HG03095 (cell line): ENCODE results near the gene DOCK10.
"Not testable (repeated sequence)": the region's sequence is repeated elsewhere in the genome, so short reads cannot be mapped to it uniquely, and the experiment has no call there.

Experiments used
- ATAC-seq: cut with Tn5 transposase; IDR thresholded peaks from one replicate; pipeline ENCODE4 v1.9.1; 2021; ENCODE audit warnings: moderate library complexity; ENCODE audit not compliant: unreplicated experiment

DOCK10 gene

DNA sequence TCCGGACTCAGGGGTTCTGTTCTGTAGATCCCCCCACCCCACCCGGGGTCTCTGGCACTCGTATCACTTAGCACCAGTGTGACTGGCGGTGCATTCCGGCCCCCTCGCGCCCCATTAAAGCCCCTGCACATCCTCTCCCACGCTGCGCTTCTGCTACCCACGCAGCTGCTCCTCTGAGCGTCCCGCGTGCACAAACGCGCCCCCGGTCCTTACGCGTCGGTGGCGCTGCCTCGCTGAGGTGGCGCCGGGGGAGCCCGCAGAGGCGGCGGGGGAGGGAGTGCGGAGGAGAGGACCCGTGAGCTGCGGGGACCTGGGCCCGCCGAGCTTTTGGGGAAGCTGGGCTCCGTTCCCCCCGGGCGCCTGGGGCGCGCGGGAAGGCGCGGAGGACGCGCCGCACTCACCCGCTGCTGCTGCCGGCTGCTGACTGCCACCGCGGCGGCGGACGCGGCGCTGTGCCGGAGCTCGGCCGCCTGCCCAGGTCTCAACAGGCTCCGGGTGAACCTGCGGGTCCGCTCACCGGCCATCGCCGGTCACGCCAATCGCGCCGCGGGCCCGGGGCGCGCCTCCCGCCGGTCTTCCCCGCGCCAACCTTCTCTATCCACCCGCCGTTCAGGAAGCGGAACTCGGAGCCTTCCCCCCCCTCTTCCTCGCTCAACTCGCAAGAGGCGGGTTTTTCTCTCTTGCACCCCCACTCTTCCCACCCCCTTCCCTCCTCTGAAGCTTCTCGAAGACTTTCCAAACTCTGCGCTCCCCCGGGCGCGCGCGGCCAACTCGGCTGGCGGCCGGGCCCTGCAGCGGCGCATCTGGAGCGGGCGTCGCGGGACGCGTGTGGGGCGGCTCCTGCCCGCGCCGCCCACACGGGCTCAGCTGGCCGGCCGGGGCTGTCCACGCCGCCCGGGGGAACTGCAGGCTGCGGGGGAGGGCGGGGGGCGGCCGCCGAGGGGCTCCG is at the start of gene DOCK10:
Gene DOCK10, minus strand, starts transcription at position 618 of the 949 bp plus-strand sequence. Its CDS starts 94 bp downstream, at position 524.
- peak; percentile 24 for ATAC-seq

GRCh38 chr2:225091336-225091735 is 49.1 kb upstream of the DOCK10 start:
- no peak for ATAC-seq

DNA sequence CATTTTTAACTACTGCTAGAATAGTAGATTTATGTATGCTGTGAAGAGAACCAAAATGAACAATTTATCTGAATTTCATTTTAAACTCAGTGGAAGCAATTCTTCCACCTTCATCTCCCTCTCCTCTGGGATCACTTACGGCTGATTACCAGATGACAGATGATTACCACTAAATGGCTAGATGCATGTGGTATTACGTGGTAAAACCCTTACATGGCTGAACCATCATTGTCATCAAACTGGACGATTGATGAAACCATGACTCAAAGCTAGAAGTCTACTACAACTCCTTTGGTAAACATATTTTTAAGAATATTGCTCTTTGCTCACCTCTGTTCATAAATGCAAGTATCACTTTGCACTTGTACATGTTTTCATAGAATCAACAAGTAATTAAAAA is 48.5 kb upstream of the DOCK10 start:
- ATAC-seq = no peak

DNA sequence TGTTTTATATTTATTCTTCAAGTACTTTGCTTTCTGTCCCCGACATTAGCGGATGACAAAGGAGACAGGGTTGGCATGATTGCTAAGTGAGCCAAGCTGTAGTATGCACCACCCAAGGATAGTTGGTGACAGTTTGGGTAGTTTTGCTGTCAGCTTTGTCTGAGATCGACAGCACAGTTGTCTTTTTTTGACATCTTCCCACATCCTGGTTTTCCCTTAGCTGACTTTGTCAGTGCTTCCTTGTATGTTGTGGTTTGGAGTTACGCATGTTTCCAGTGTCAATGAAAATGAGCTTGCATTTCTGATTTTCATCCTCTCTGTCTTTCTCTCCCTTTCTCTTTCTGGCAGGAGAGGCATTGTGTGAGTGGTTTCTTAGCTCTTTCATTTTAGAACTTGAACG is 44.6 kb upstream of the DOCK10 start:
- no peak for ATAC-seq

DNA sequence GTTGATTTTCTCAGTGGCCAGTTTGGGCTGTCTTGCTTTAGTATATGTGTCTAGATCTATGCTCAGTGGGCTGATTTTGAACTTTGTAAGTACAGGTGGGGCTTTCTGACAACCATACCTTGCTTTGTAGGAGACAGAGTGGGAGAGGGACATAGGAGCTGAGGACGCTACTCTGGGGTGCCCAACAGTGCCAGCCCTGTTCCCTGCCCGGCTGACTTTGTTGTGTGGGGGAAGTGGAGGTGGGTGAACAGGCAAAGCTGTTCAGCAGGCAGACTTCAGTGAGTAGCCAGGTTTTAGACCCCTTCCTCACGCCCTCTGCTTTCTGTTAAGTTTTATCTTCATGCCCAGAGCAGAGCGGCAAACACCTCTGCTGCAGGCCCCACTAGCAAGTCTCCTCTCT is 44.2 kb upstream of the DOCK10 start:
- ATAC-seq = no peak

DNA sequence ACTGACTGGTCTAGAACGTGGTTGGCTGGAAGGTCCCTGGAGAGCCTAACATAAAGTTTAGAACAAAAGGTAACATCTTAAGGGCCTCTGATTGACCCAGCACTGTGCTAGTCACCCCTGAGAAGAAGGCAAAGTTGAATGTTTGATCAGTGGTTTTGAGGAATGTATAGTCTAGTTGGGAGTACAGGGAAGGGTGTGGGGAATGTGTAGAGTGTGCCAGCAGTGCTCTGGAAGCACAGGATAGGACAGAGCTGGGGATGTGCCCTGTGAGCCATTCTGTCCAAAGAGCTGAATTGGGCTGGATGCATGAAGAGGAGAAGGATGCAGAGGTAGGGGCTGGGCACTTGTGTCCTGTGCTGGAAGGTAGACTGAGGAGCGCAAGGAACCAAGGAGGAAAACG is 41.0 kb upstream of the DOCK10 start:
- no peak for ATAC-seq

DNA sequence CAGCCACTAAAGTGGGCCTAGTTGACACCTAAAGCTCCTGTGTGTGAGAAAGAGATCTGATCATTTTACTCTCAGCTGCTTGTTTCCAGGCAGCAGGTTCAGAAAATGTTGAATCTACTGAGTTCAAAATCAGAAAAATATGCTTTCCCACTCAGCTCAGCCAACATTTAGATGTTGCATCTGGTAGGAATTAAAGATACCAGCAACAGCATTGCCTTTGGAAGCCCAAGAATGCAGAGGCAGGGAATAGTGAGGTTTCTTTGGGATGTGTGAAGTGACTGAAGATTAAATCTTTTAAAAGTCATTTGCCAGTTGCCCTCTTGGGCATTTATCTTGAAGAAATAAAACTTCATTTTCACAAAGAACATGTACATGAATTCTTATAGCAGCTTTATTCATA is 33.9 kb upstream of the DOCK10 start:
- ATAC-seq = no peak

DNA sequence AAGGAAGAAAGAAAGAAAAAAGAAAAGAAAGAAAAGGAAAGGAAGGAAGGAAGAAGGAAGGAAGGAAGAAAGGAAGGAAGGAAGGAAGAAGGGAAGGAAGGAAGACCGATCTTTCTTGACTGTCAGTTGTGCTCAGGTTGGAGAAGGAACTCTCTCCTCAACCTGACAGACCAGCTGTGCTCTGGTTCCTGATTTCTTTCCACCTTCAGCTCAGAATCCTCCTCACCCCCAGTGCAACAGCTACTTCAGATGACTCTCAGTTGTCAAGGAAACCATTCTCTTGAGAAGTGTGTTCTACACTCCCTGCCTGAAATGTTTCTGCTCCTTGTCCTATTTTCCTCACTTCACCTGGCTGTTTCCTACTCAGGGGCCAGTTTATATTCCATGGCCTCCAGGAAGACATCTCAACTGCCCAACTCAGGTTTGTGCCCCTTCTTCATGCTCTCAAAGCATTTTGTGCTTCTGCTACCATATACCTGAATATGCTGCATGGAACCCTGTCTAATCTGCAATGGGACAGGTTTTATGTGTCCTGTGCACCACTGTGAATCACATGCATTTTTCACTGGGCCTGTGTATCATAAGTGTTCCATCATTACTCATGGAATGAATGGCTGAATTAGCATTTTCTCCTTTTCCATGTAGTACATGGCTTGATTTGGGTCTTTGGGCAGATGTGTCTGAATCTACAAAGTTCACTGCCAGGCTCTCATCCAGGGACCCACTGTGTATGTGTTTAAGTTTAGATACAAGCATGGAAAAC is 32.8 kb upstream of the DOCK10 start:
- no peak for ATAC-seq

DNA sequence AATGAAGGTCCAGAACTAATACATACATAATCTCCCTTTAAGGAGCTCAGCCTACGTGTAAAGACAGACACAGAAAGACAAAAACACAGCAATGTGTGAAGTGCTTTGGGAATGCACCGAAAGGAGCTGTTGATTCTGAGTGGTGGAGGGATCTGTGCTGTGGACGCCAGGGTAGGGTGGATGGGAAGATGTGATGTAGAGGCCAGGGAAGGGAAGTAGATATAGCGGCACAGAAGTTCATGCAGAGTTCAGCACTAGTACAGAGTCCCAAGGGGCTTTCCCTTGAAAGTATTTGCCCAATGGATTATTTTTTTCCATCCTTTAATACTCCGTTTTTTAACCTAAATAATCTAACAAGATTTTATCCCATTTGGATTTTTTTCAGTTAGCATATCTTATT is 32.1 kb upstream of the DOCK10 start:
- no peak for ATAC-seq

- no peak for ATAC-seq
Measured at GRCh38 chr2:225073198-225073597, 30.9 kb upstream of the DOCK10 start.

GRCh38 chr2:225072444-225072843 is 30.2 kb upstream of the DOCK10 start:
- ATAC-seq = no peak

GRCh38 chr2:225070811-225071210 is 28.5 kb upstream of the DOCK10 start:
- ATAC-seq = no peak

- ATAC-seq = no peak
Measured at GRCh38 chr2:225069966-225070365, 27.7 kb upstream of the DOCK10 start.

- ATAC-seq = no peak
Measured at GRCh38 chr2:225069477-225069876, 27.2 kb upstream of the DOCK10 start.

GRCh38 chr2:225065882-225066281 is 23.6 kb upstream of the DOCK10 start:
- ATAC-seq = no peak

- ATAC-seq = no peak
Measured at GRCh38 chr2:225064928-225065327, 22.7 kb upstream of the DOCK10 start.

DNA sequence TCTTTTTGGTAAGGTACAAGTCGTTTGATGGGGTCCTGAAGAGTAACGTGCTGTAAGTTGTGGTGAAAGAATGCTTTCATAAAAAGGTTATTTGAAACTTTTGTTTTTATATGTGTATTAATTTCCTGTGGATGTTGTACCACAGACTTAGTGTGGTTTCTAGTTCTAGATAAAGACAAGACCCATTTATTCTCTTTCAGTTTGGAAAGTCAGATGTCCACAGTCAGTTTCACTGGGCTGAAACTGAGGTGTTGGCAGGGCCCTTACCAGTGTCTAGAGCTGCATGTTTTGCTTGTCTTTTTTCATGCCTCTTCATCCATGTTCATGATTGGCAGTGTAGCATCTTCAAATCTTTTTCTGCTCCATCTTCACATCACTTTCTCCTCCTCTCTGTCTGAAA is 22.1 kb upstream of the DOCK10 start:
- no peak for ATAC-seq

- ATAC-seq = no peak
Measured at GRCh38 chr2:225056330-225057073, 14.2 kb upstream of the DOCK10 start.

DNA sequence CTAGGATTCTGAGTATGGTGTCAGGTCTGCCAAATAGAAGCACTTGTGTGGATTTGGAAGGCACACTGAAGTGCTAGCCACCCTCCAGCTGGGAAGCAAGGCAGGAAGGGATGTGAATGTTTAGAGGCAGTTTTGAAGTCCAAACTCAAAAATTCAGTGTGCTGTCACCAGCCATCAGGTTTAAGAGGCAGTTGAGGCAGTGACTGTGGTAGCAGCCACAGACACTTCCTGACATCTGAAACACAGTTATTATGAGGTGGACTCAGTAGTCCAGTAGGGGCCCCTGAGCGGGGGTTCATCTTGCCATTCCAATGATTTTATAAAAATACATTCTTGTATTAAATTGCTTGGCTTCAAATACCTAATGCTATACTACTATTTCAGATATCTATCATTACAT is 13.4 kb upstream of the DOCK10 start:
- ATAC-seq = no peak

GRCh38 chr2:225052703-225053102 is 10.4 kb upstream of the DOCK10 start:
- ATAC-seq = peak; percentile 87

DNA sequence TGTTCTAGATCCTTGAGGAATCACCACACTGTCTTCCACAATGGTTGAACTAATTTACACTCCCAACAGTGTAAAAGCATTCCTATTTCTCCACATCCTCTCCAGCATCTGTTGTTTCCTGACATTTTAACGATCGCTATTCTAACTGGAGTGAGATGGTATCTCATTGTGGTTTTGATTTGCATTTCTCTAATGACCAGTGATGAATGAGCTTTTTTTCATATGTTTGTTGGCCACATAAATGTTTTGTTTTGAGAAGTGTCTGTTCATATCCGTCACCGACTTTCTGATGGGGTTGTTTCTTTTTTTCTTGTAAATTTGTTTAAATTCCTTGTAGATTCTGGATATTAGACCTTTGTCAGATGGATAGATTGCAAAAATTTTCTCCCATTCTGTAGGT is 5.2 kb upstream of the DOCK10 start:
- not testable (repeated sequence) for ATAC-seq
